ENCODE data around the gene SLC51A.

- TF ChIP-seq, protein P1, sequence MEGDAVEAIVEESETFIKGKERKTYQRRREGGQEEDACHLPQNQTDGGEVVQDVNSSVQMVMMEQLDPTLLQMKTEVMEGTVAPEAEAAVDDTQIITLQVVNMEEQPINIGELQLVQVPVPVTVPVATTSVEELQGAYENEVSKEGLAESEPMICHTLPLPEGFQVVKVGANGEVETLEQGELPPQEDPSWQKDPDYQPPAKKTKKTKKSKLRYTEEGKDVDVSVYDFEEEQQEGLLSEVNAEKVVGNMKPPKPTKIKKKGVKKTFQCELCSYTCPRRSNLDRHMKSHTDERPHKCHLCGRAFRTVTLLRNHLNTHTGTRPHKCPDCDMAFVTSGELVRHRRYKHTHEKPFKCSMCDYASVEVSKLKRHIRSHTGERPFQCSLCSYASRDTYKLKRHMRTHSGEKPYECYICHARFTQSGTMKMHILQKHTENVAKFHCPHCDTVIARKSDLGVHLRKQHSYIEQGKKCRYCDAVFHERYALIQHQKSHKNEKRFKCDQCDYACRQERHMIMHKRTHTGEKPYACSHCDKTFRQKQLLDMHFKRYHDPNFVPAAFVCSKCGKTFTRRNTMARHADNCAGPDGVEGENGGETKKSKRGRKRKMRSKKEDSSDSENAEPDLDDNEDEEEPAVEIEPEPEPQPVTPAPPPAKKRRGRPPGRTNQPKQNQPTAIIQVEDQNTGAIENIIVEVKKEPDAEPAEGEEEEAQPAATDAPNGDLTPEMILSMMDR (IDR thresholded peaks at IDR 0.05; ENCODE audit: insufficient read depth, low read length) = no peak
- no peak for TF ChIP-seq POLR2AphosphoS5 (IDR thresholded peaks at IDR 0.05; ENCODE audit: low read depth)
- TF ChIP-seq, protein P2, sequence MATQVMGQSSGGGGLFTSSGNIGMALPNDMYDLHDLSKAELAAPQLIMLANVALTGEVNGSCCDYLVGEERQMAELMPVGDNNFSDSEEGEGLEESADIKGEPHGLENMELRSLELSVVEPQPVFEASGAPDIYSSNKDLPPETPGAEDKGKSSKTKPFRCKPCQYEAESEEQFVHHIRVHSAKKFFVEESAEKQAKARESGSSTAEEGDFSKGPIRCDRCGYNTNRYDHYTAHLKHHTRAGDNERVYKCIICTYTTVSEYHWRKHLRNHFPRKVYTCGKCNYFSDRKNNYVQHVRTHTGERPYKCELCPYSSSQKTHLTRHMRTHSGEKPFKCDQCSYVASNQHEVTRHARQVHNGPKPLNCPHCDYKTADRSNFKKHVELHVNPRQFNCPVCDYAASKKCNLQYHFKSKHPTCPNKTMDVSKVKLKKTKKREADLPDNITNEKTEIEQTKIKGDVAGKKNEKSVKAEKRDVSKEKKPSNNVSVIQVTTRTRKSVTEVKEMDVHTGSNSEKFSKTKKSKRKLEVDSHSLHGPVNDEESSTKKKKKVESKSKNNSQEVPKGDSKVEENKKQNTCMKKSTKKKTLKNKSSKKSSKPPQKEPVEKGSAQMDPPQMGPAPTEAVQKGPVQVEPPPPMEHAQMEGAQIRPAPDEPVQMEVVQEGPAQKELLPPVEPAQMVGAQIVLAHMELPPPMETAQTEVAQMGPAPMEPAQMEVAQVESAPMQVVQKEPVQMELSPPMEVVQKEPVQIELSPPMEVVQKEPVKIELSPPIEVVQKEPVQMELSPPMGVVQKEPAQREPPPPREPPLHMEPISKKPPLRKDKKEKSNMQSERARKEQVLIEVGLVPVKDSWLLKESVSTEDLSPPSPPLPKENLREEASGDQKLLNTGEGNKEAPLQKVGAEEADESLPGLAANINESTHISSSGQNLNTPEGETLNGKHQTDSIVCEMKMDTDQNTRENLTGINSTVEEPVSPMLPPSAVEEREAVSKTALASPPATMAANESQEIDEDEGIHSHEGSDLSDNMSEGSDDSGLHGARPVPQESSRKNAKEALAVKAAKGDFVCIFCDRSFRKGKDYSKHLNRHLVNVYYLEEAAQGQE (IDR thresholded peaks at IDR 0.05; ENCODE audit: insufficient replicate concordance, low read depth) = no peak
Observed at GRCh38 chr3:196260784-196261183, 44.5 kb downstream of the SLC51A start.
